HepG2 (cell line): ENCODE data around the gene OSBPL5. TPM values are rescaled to one million over a fixed set of nuclear protein-coding genes. Genes with fewer than 3 reads are reported as not detected.
A peak's percentile ranks its signal among the peaks of the same experiment; 100 is the strongest.

Source experiments
- ATAC-seq: fragments of 200-7000 bp; cut with Tn5 transposase; 3 replicates; pipeline ENCODE4 v1.9.1; 2020; ENCODE audit warnings: mild to moderate bottlenecking, moderate library complexity
- BruUV-seq: library from RNA; stranded (reverse); fragments of 400-500 nt; replicated peaks from 2 replicates; lab custom pipeline; 2021; lab: Mats Ljungman, UMichigan
- CTCF ChIA-PET: fragments of 300-600 bp; formaldehyde crosslinking; extraction: SDS; loops from one replicate; lab custom pipeline; 2021; ENCODE audit warnings: low total read pairs, inconsistent platforms, low intra/inter-chr PET ratio; lab: Yijun Ruan, JAX
- POLR2A ChIA-PET: fragments of 350-600 bp; sonication (Branson Sonifier 250); formaldehyde crosslinking; loops from one replicate; lab custom pipeline; 2020; ENCODE audit warnings: antibody characterized with exemption, inconsistent platforms; lab: Yijun Ruan, JAX
- DNase-seq: peaks from one replicate; pipeline ENCODE4 v3.0.0-alpha.2; 2015; ENCODE audit warnings: low spot score
- FAIRE-seq: peaks from 3 replicates; lab custom pipeline; 2011; peaks lifted over from hg19 to GRCh38; lab: Jason Lieb, UNC
- H2AFZ ChIP-seq: one replicate; pipeline ENCODE4 v1.6.1; 2011; ENCODE audit warnings: low read length, inconsistent platforms
- H3K27ac ChIP-seq: fragments of 300-600 bp; 3 replicates; pipeline ENCODE4 v1.8.0; 2011; ENCODE audit warnings: mixed run types, mild to moderate bottlenecking, mixed read lengths, low read length, inconsistent platforms; ENCODE audit not compliant: insufficient read depth; ENCODE audit errors: extremely low read length
- H3K27me3 ChIP-seq, 2 experiments: fragments of 200-600 bp in 1 of 2; 2 replicates in 1 of 2; 3 replicates in 1 of 2; pipeline versions ENCODE4 v1.6.0 to v1.8.0; 2011; ENCODE audit warnings: low read length in 2 of 2, mild to moderate bottlenecking in 2 of 2, moderate library complexity in 2 of 2, inconsistent platforms in 1 of 2; ENCODE audit not compliant: insufficient read depth in 2 of 2, control insufficient read depth in 1 of 2
- H3K36me3 ChIP-seq, 2 experiments: fragments of 200-600 bp in 1 of 2; replicated peaks in 1 of 2; 2 replicates in 1 of 2; 3 replicates in 1 of 2; pipeline versions ENCODE4 v1.5.1 to v1.8.0; 2011; ENCODE audit warnings: low read length in 2 of 2, inconsistent platforms in 1 of 2; ENCODE audit not compliant: insufficient read depth in 2 of 2, control insufficient read depth in 1 of 2
- H3K4me1 ChIP-seq: 2 replicates; pipeline ENCODE4 v1.5.1; 2012; ENCODE audit warnings: low read length, inconsistent platforms; ENCODE audit not compliant: insufficient read depth
- H3K4me2 ChIP-seq: 2 replicates; pipeline ENCODE4 v1.6.0; 2011; ENCODE audit warnings: low read depth, low read length, inconsistent platforms
- H3K4me3 ChIP-seq, 3 experiments: fragments of 200-600 bp in 1 of 3; sonication (generic), shearing (Covaris generic) in 1 of 3; replicated peaks in 1 of 3; 2 replicates each; pipeline ENCODE4 v1.5.1; 2011 to 2016; ENCODE audit warnings: low read length in 3 of 3, inconsistent platforms in 2 of 3, low read depth in 2 of 3, mild to moderate bottlenecking in 2 of 3, control low read depth in 1 of 3, mixed read lengths in 1 of 3; ENCODE audit not compliant: insufficient read depth in 1 of 3
- H3K79me2 ChIP-seq: one replicate; pipeline ENCODE4 v1.6.1; 2011; ENCODE audit warnings: low read length, inconsistent platforms; ENCODE audit not compliant: insufficient read depth
- H3K9ac ChIP-seq: 2 replicates; pipeline ENCODE4 v1.6.0; 2011; ENCODE audit warnings: mild to moderate bottlenecking, low read depth, low read length, inconsistent platforms; ENCODE audit not compliant: insufficient read depth
- H3K9me3 ChIP-seq: 2 replicates; pipeline ENCODE4 v1.5.1; 2012; ENCODE audit warnings: mild to moderate bottlenecking, low read length
- H4K20me1 ChIP-seq: 2 replicates; pipeline ENCODE4 v1.6.0; 2011; ENCODE audit warnings: inconsistent platforms, mild to moderate bottlenecking, low read length, moderate library complexity; ENCODE audit not compliant: insufficient read depth
- HIVEP1 ChIP-seq: sonication (generic); formaldehyde crosslinking; IDR thresholded peaks from 2 replicates; pipeline ENCODE4 v1.4.0; 2020; ENCODE audit warnings: mild to moderate bottlenecking, missing genetic modification reagents
- NCOR1 ChIP-seq: fragments of 200-600 bp; sonication (generic); IDR thresholded peaks from 2 replicates; pipeline ENCODE4 v1.7.0; 2017; ENCODE audit warnings: antibody characterized with exemption, low read length, borderline replicate concordance
- ZBTB40 ChIP-seq, 2 experiments: fragments of 450-650 bp in 1 of 2; sonication (generic) in 1 of 2; formaldehyde crosslinking in 1 of 2; IDR thresholded peaks; 2 replicates each; pipeline versions ENCODE4 v1.6.1 to v1.8.0; 2016 to 2022; ENCODE audit warnings: antibody characterized with exemption in 1 of 2, mild to moderate bottlenecking in 1 of 2, missing genetic modification reagents in 1 of 2
- ZFP91 ChIP-seq: sonication (generic); formaldehyde crosslinking; IDR thresholded peaks from 2 replicates; pipeline ENCODE4 v1.9.0; 2022; ENCODE audit warnings: missing genetic modification reagents, mild to moderate bottlenecking, borderline replicate concordance
- ZNF512 ChIP-seq: sonication (generic); formaldehyde crosslinking; IDR thresholded peaks from 2 replicates; pipeline ENCODE4 v1.4.0; 2020; ENCODE audit warnings: mild to moderate bottlenecking, missing genetic modification reagents
- WGBS: methylation state at CpG from one replicate; pipeline ENCODE4 v1.1.6; 2017; ENCODE audit warnings: low lambda C conversion rate; 5-methylcytosine and 5-hydroxymethylcytosine counted together
- in situ Hi-C: cut with HindIII; loops from 2 replicates; pipeline ENCODE4 v1.10.0; 2017; ENCODE audit warnings: low pct_unique_long_range_greater_than_20kb; ENCODE audit not compliant: extremely low pct_ligation_motif_present
- intact Hi-C: fragments of 100-400 bp; cut with micrococcal nuclease; formaldehyde crosslinking; loops from one replicate; pipeline ENCODE4 v1.10.0; 2022; ENCODE audit not compliant: unreplicated experiment
- polyA plus RNA-seq, 8 experiments: library from polyadenylated mRNA; depleted of rRNA in 3 of 8; stranded (reverse) in 7 of 8; unstranded in 1 of 8; fragments of >200 nt; fragmentation: Illumina TruSeq in 4 of 8; extraction: Trizol in 4 of 8; gene quantifications; 2 replicates each; pipeline versions ENCODE4 v1.2.1 to v1.2.3, GENCODE V29; 2011 to 2016; ENCODE audit warnings: low read depth in 4 of 8, missing spikeins in 1 of 8, mixed read lengths in 1 of 8; ENCODE audit not compliant: insufficient read depth in 1 of 8
- total RNA-seq, 5 experiments: library from RNA; depleted of rRNA; stranded (reverse); fragments of >200 nt; fragmentation: Illumina TruSeq; extraction: Trizol; gene quantifications; 2 replicates each; pipeline ENCODE4 v1.2.3, GENCODE V29; 2016; ENCODE audit warnings: low read depth in 1 of 5

Gene OSBPL5
- total and polyA plus RNA-seq, 2 of the 13 experiments (the other 11 are each of a cell fraction or from before 2014, with no cell fraction given) = not detected

- TF ChIP-seq NCOR1 = no peak
Measured at GRCh38 chr11:3196161-3197043, 31.3 kb upstream of the OSBPL5 start (continued).

GRCh38 chr11:3195251-3196160 lies 30.4 kb upstream of the OSBPL5 start:
- no peak overlapping the region for H2AFZ ChIP-seq
- H3K36me3 ChIP-seq = no peaks in the 10 kb centered on the region
- no peak overlapping the region for H3K9ac ChIP-seq
- peaks cover 23 to 75% of the 10 kb centered on the region in 2 experiments for H3K27me3 ChIP-seq
- no peaks in the 10 kb centered on the region for H3K9me3 ChIP-seq
- H3K27ac ChIP-seq = no peak overlapping the region
- no peaks in the 10 kb centered on the region for H3K79me2 ChIP-seq
- DNase-seq (peak; percentile 20), ATAC-seq (peak; percentile 62), FAIRE-seq (no peak)
- H4K20me1 ChIP-seq = 0 out of 2 replicates have a peak, but pooled peaks cover 3% of the 10 kb centered on the region
- BruUV-seq = no TSS peak
- H3K4me1 ChIP-seq = no peaks in the 10 kb centered on the region
- in situ Hi-C loops (no loop called here), intact Hi-C loops (no loop called here)
- ChIA-PET CTCF (no interaction called here), POLR2A (no interaction called here)
- WGBS = 22% methylated on average over 15 of the region's 22 CpGs
- no peak overlapping the region for H3K4me2 ChIP-seq
- no peak overlapping the region for H3K4me3 ChIP-seq
- TF ChIP-seq ZNF512 (CRISPR knock-in tag) (no peak), ZBTB40 (IDR thresholded peaks at IDR 0.05) (no peak), ZBTB40 (CRISPR knock-in tag; IDR thresholded peaks at IDR 0.05) (no peak), ZFP91 (peak; percentile 26; the same call in 1 of the 2 replicates), HIVEP1 (CRISPR knock-in tag) (no peak)
